GM12878 (cell line): ENCODE measurements around the gene BBS10. TPM values are rescaled to one million over a fixed set of nuclear protein-coding genes. Genes with fewer than 3 reads are reported as not detected.

ENCODE experiments used
- BHLHE40 ChIP-seq, 2 experiments: fragments of 450-650 bp in 1 of 2; IDR thresholded peaks; 2 replicates each; pipeline ENCODE4 v1.6.1; 2011 to 2017; ENCODE audit warnings: low read depth in 2 of 2, borderline replicate concordance in 1 of 2, improper control_type of control experiment in 1 of 2, low read length in 1 of 2, mild to moderate bottlenecking in 1 of 2
- GATAD2B ChIP-seq: fragments of 450-650 bp; conservative IDR thresholded peaks from 2 replicates; pipeline ENCODE4 v1.6.1; 2017; ENCODE audit warnings: low read depth, mild to moderate bottlenecking, moderate library complexity
- NR2C1 ChIP-seq: fragments of 450-650 bp; IDR thresholded peaks from 2 replicates; pipeline ENCODE4 v1.6.1; 2017; ENCODE audit warnings: antibody characterized with exemption, mild to moderate bottlenecking, moderate library complexity
- NR2F1 ChIP-seq: fragments of 450-650 bp; conservative IDR thresholded peaks from 2 replicates; pipeline ENCODE4 v1.6.1; 2017; ENCODE audit warnings: mild to moderate bottlenecking
- PAX8 ChIP-seq: fragments of 450-650 bp; IDR thresholded peaks from 2 replicates; pipeline ENCODE4 v1.6.1; 2017; ENCODE audit warnings: mild to moderate bottlenecking, moderate library complexity
- RELA ChIP-seq: fragments of 450-650 bp; IDR thresholded peaks from 2 replicates; pipeline ENCODE4 v1.8.0; 2014; ENCODE audit warnings: borderline replicate concordance; ENCODE audit not compliant: partially characterized antibody
- RUNX3 ChIP-seq: IDR thresholded peaks from 2 replicates; pipeline ENCODE4 v1.6.1; 2012; ENCODE audit warnings: low read length, inconsistent platforms
- SP1 ChIP-seq: IDR thresholded peaks from one replicate; pipeline ENCODE4 v1.6.1; 2011; ENCODE audit warnings: low read depth, low read length
- TCF12 ChIP-seq: IDR thresholded peaks from 2 replicates; pipeline ENCODE4 v1.6.1; 2011; ENCODE audit warnings: low read depth, mild to moderate bottlenecking, low read length
- WRNIP1 ChIP-seq: IDR thresholded peaks from 2 replicates; pipeline ENCODE4 v1.6.1; 2011; ENCODE audit warnings: low read depth, low read length, improper control_type of control experiment, borderline replicate concordance
- YBX1 ChIP-seq: fragments of 450-650 bp; IDR thresholded peaks from 2 replicates; pipeline ENCODE4 v1.6.1; 2016; ENCODE audit warnings: antibody characterized with exemption
- polyA plus RNA-seq, 11 experiments: library from polyadenylated mRNA; depleted of rRNA in 4 of 11; unstranded in 6 of 11; stranded (reverse) in 5 of 11; fragments of >200 nt; fragmentation: Nextera tagmentation in 4 of 11; fragmentation: Illumina TruSeq in 1 of 11; extraction: Ambion mirVana in 4 of 11; extraction: Trizol in 1 of 11; gene quantifications; 1 replicate in 1 of 11; 2 replicates in 10 of 11; pipeline versions ENCODE4 v1.2.1 to v1.2.3, GENCODE V29; 2011 to 2016; ENCODE audit warnings: inconsistent platforms in 2 of 11, missing spikeins in 2 of 11, low read depth in 1 of 11
- total RNA-seq, 4 experiments: library from RNA; depleted of rRNA in 3 of 4; stranded (reverse); fragments of >200 nt in 3 of 4; fragmentation: Illumina TruSeq in 1 of 4; extraction: Trizol in 1 of 4; gene quantifications; 2 replicates each; pipeline versions ENCODE4 v1.2.1 to v1.2.3, GENCODE V29; 2013 to 2021
- TF ChIP-seq, protein P1 (sequence below): fragments of 450-650 bp; IDR thresholded peaks from 2 replicates; pipeline ENCODE4 v1.6.1; 2017; ENCODE audit warnings: antibody characterized with exemption, mild to moderate bottlenecking, moderate library complexity
- TF ChIP-seq, protein P2 (sequence below): fragments of 450-650 bp; conservative IDR thresholded peaks from 2 replicates; pipeline ENCODE4 v1.6.1; 2017; ENCODE audit warnings: mild to moderate bottlenecking, moderate library complexity

The BBS10 gene
- total and polyA plus RNA-seq, 10 of the 15 experiments (the other 5 are each of a cell fraction or from before 2014, with no cell fraction given), result 1.2 to 9.8 (median 5.9) TPM

DNA sequence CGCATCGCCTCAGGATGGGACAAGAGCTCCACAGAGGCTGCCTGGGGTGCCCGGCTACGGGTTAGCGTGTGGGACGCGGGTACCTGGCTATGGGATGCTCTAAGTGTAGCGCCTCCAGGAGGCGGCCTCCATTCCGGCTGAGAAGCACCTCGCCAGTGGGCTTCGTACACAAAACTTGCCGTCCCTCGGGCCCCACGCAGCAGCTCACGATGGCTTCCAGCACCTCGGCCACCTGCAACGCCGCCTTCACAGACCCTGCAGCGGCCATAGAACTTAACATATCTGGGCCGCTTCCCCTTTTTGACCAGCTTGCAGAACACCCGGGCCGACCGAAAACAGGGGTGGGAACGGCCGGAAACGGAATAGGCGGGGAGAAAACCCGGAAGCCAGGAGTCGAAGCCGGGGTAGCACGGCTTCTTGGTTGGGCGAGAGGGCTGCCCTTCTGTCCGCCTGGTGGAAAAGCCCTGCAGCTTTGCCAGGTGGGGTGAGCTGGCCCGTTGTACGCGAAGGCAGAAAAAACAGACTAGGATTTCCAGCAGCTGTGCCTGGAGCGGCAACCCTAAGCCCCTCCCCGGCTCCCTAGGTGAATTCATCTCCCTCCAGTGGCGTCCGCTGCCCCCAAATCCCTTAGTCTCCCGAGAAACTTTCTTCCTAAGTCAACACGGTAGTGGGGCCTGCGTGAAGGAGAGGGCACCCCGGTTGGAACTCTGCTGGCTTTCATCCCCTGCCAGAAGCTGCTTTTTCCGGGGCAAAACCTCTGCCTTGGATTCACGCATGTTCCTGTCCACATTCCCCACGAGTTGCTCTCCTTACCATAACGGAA is at the start of gene BBS10 (continued):
- no peak; the same call in 1 of the 2 replicates for TF ChIP-seq RUNX3
- TF ChIP-seq NR2F1, result no peak
- TF ChIP-seq, protein P1, sequence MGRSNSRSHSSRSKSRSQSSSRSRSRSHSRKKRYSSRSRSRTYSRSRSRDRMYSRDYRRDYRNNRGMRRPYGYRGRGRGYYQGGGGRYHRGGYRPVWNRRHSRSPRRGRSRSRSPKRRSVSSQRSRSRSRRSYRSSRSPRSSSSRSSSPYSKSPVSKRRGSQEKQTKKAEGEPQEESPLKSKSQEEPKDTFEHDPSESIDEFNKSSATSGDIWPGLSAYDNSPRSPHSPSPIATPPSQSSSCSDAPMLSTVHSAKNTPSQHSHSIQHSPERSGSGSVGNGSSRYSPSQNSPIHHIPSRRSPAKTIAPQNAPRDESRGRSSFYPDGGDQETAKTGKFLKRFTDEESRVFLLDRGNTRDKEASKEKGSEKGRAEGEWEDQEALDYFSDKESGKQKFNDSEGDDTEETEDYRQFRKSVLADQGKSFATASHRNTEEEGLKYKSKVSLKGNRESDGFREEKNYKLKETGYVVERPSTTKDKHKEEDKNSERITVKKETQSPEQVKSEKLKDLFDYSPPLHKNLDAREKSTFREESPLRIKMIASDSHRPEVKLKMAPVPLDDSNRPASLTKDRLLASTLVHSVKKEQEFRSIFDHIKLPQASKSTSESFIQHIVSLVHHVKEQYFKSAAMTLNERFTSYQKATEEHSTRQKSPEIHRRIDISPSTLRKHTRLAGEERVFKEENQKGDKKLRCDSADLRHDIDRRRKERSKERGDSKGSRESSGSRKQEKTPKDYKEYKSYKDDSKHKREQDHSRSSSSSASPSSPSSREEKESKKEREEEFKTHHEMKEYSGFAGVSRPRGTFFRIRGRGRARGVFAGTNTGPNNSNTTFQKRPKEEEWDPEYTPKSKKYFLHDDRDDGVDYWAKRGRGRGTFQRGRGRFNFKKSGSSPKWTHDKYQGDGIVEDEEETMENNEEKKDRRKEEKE, result no peak
- TF ChIP-seq GATAD2B, result peak; percentile 59; the same call in 1 of the 2 replicates
- TF ChIP-seq NR2C1, result peak; percentile 35; the same call in 1 of the 2 replicates
- peak; percentile 52 for TF ChIP-seq RELA
- no peak for TF ChIP-seq YBX1
- TF ChIP-seq, protein P2, sequence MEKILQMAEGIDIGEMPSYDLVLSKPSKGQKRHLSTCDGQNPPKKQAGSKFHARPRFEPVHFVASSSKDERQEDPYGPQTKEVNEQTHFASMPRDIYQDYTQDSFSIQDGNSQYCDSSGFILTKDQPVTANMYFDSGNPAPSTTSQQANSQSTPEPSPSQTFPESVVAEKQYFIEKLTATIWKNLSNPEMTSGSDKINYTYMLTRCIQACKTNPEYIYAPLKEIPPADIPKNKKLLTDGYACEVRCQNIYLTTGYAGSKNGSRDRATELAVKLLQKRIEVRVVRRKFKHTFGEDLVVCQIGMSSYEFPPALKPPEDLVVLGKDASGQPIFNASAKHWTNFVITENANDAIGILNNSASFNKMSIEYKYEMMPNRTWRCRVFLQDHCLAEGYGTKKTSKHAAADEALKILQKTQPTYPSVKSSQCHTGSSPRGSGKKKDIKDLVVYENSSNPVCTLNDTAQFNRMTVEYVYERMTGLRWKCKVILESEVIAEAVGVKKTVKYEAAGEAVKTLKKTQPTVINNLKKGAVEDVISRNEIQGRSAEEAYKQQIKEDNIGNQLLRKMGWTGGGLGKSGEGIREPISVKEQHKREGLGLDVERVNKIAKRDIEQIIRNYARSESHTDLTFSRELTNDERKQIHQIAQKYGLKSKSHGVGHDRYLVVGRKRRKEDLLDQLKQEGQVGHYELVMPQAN, result peak; percentile 66
- TF ChIP-seq SP1, result peak; percentile 78
- TF ChIP-seq TCF12, result peak; percentile 56; the same call in 1 of the 2 replicates
- TF ChIP-seq BHLHE40 (IDR thresholded peaks at IDR 0.05; ENCODE audit: borderline replicate concordance in 1 of 2, low read depth in 2 of 2, low read length in 1 of 2), result no peak; a peak in 1 of 4 replicates
- no peak for TF ChIP-seq WRNIP1
- TF ChIP-seq PAX8, result no peak
- TF ChIP-seq, all 136 proteins: peak for 62
